GM15510 (cell line): ENCODE results near the gene GPR171.

Experiments
- POLR2A ChIP-seq: IDR thresholded peaks from 3 replicates; pipeline ENCODE4 v1.6.1; 2011; ENCODE audit warnings: borderline replicate concordance; ENCODE audit not compliant: insufficient read length; ENCODE audit errors: extremely low read depth

GPR171 gene

GRCh38 chr3:151197981-151198767 is 4.8 kb downstream of the GPR171 start:
- no peak for TF ChIP-seq POLR2A

- TF ChIP-seq POLR2A: no peak
Measured at GRCh38 chr3:151197228-151197627, 5.8 kb downstream of the GPR171 start.

DNA sequence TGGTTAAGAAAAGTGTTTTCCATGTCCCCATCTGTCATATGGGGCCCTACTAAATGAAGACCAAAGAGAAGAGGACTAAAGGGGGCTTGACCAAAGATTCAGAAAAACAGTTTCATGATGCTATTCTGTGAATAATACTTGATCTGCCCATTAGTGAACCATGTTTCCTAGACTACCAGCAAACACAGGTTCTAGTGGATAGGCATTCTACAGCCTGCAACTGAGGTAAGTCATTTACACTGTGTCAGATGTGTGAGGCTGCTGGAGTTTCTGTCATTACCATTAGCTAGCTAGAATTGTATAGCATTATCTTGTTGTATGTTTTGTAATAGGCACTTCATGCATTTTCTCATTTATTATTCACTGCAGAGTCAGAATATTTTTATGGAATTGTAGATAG is 6.6 kb downstream of the GPR171 start:
- no peak for TF ChIP-seq POLR2A

DNA sequence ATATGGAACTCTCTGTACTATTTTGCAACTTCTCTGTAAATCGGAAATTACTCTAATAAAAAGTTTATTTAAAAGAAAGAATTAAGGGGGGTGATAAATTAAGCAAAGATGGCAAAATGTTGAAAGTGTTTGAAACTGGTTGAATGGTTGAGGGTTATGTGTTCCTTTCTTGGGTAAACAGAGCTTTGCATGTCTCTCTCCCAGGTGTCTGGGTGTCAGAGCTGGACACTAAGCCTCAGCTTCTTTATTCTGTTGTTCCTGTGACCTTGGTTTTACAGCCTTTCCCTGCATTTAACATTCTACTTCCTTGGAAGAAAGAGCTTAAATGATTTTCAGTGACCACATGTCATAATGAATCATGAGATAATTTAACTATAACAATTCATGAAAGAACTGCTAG is 7.2 kb downstream of the GPR171 start:
- no peak for TF ChIP-seq POLR2A

DNA sequence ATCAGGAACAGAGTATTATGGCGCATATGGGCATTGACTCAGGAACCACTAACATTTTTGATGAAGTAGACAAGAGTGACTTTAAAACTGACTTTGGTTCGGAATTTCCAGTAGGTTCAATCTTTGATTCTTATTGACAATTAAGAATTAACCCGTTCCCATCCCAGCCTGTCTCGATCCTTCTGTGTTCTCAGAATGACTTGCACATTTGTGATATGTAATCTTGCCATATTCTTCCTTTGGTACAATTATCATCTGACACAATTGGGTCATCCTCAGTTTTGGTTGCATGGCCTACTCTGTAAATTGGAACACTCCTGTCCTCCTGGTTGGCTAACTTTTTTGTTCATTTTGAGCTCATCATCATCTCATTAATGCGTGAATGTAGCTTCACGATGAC is 10.5 kb downstream of the GPR171 start:
- TF ChIP-seq POLR2A: no peak

DNA sequence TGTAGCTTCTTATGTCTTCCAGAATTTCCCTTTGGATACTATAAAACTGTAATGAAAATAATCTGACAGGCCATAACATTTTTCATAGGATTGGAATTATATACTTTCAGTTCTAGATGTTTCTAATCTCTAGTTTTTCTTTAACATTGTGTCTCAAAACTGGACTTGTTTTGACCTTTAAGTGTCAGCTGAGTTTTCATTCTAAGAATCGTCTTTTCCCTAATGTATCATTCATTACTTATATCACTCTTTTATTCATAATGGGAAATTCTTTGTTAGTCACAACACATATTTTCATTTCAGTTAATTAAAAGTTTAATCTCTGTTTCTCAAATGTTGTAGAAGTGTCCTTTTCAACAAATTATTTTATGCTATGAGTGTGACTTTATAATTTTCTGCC is 11.9 kb downstream of the GPR171 start:
- TF ChIP-seq POLR2A: no peak

GRCh38 chr3:151183265-151183671 is 19.7 kb downstream of the GPR171 start:
- no peak for TF ChIP-seq POLR2A

DNA sequence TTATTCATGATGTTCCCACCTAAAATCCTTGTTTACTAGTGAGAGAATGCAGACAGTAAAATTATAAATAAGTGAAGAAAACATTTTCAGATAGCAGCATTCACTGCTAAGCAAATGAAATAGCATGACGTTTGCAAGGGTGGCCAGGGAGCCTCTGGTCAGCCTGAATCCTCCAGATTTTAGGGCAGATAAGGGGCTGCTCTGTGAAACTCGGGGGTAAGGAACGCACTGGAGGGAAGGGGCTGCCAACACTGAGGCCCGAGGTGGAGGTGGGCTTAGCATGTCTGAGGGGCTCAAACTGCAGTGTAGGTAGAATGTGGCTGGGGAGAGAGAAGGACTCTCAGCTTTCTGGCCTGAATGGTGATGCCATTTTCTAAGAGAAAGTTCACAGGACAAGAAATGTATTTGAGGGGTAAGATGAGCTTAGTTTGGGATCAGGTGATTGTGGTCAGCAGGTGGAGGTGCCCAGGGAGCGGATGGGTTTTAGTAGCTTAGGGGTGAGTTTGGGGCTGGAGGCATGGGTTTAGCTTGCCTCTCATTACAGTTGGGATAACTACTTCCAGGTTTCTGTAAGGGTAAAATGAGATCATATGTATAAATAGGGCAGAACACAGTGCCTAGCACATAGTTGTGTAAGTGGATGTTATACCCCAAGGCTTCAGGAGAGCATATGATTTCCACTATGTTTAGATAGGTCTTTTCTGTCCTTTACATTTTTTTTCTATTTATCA is 20.5 kb downstream of the GPR171 start:
- TF ChIP-seq POLR2A: no peak

DNA sequence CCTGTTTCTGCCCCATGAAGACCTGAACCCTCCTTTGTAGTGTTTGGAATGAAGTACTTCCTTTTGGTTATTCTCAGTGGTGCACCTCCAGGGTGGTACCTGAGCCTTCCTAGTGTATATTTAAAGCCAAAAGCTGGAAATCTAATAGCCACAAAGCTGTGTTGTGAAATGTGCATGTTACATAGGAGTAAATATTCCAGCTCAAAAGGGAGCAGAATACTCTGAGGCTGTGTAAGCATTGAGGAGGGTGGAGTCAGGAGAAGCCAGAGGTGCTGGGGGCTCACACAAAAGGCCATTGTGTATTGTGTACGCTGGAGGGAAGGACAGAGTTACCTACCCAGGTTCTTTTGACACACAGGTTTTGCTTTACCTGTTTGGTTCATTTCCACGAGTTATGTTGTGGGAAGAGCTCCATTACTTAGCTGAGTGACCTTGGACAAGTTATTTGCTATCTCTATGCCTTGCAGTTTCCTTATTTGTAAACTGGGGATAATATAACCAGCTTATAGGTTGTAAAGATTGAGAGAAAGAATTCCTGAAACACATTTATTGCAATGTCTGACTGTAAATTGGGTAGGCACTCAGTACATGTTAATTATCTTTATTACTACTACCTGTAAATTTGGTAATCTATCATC is 24.7 kb downstream of the GPR171 start:
- TF ChIP-seq POLR2A: no peak

DNA sequence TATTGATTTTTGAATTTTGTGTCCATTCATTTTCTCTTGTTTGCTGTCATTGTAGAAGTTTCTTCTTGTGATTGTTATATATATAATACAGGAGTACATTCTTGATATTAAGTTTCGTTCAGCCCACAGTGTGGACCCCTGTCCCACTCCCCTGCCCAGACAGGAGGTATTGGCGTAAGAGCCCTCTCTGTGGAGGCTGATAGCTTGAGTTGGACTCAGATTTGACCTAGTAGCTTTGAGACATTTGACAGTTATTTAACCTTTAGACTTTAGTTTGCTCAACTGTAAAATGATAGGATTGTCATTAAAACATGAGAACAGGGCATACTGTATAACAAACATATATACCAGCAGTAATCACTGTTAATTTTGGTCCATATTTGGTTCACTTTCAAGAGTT is 27.1 kb downstream of the GPR171 start:
- no peak for TF ChIP-seq POLR2A

DNA sequence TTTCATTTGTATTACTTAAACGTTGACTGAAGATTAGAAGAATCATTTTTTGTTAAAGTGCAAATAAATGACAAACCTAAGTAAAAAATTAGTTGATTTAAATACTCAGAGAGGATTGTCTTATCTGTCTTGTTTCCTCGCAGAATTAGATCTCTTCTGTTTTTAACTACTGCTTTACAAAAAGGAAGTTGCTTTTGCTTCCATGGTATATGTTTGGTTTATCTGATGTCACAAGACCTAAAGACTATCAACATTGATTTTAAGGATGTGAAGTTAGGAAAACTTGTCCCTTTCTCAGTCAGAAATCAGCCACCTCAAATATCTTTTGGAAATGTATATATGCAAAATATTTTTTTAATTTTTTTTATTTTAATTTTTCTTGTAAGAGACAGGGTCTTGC is 28.7 kb downstream of the GPR171 start:
- no peak for TF ChIP-seq POLR2A

- TF ChIP-seq POLR2A: no peak
Measured at GRCh38 chr3:151171145-151171757, 31.8 kb downstream of the GPR171 start.

DNA sequence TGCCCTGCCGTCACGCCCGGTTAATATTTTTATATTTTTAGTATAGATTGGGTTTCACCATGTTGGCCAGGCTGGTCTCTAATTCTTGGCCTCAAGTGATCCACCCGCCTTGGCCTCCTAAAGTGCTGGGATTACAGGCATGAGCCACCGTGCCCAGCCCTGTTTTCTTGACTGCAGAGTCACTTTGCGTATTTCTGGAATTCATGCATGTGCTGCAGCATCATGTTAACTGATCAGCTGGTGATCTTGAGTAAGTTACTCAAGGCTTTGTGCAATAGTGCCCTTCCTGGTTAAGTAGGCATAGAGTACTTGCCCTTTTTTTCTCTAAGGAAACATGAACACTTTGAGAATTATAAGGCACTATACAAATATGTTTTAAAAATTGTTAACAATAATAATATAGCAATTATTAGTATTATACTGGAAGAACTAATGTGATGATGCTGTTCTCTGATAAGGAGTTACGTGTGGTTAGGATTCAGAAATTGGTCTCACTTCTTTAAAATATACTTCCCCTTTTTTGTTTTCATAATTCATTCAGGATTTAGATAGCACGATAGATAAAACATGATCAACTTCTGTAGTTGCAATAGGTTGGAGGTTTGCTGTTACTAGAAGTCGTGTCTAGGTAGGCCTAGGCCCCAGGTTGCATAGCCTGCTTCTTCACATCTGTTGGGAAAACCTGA is 33.6 kb downstream of the GPR171 start:
- no peak for TF ChIP-seq POLR2A

- TF ChIP-seq POLR2A: no peak
Measured at GRCh38 chr3:151168269-151169094, 34.5 kb downstream of the GPR171 start.
